HL-60/S4 treated with retinoic acid at 250 ng/mL for 4 days and 3 days (cell line): Measurements from ENCODE around the gene MED31.
"Not testable (repeated sequence)": the region's sequence is repeated elsewhere in the genome, so short reads cannot be mapped to it uniquely, and the experiment has no call there.

Experiments used
- in situ Hi-C: fragments of 300-500 bp; cut with MboI; formaldehyde crosslinking; loops from 2 replicates; pipeline ENCODE4 v1.7.0; 2022; ENCODE audit warnings: low sequenced_read_pairs

Gene MED31

DNA sequence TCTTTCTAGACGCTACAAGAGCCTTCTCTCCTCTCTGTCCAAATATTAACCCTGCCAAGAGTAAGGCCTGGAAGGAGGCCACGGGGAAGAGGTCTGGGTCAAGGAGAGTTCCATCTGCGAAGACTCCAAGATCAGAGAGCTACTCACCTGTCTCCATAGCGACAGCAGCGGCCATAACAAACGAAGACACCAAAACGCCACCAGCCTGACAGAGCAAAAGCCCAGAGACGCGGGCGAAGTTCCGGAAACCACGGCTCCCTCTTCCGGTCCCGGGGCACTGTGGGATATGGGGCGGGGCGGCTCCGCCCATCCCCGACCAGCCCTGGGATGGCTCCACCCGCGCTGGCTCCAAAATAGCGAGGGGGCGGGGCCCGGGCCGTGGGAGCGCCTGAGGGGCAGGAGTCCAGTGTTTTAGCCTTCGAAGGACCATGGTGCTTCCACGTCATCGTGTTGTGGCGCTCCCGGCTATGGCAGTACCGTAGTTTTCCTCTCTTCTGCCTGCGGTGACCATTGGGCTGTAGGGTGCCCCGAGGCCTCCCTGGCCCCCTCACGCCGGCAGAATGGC is at the start of gene MED31, which contains the start of gene C17orf100:
Gene MED31 (minus strand): TSS at position 252 of the 565 bp plus-strand sequence. CDS start 77 bp downstream, at position 175.
Gene C17orf100 (plus strand): TSS at position 409 of the 565 bp plus-strand sequence. CDS start 152 bp downstream, at position 561.
- in situ Hi-C loops: no loop called here

- in situ Hi-C loops: no loop called here
Measured at GRCh38 chr17:6700948-6701307, 49.5 kb upstream of the MED31 start.

DNA sequence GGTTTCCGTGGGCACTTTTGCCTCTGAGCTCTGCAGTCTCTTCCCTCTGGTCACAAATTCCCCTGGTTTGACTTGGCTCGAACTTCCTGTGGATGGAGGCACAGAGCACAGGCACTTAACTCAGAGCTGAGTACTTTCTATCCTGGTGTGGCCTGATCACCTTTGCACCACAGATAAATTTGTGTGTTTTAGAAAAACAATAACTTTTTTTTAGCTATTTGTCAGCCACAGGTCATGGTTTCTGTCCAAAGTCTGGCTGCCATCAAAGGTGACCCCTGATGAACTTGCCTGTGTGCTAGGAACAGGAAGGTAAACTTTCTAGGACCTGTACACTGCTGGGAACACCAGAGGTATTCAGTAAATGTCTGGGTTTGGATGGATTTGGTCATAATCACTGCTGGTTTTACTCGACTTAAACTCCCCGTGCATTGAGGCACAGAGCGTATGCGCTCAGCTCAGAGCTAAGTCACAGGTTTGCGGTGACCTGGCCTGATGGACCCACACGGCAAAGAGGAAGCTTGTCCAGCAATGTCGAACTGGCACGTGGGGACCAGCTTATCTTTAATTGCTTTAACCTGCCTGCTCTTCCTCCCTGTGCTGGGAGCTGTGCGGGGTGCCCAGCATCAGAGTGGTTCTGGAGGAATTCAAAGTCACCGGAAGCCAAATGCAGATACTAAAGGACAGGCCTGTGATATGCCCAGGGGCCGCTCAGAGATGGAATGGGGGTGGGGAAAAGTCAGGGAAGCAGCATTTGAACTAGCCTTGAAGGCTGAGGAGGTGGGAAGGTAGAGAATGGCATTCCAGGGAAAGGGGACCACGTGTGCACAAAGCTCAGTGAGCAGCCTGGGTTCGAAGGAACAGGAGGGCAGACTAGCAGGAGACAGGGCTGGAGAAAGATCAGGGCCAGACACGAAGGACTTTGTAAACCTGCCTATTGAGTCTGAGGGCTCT is 48.9 kb upstream of the MED31 start:
- in situ Hi-C loops: no loop called here

- in situ Hi-C loops: no loop called here
Measured at GRCh38 chr17:6698004-6698403, 46.6 kb upstream of the MED31 start.

- in situ Hi-C loops: no loop called here
Measured at GRCh38 chr17:6696906-6697305, 45.5 kb upstream of the MED31 start.

DNA sequence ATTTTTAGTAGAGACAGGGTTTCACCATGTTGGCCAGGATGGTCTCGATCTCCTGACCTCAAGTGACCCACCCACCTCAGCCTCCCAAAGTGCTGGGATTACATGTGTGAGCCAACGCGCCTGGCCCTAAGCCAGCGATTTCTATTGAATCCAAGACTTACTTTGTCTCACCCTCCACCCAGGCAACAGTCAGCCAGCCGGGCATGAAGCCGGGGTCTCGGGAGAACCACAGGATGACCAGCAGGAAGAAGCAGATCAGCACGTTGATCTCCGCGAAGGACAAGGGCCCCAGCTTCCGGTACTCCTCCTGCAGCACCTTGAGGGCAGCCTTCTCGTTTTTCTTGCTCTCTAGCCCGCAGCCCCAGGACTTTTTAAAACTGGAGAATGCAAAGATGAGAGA is 44.2 kb upstream of the MED31 start:
- in situ Hi-C loops: no loop called here

DNA sequence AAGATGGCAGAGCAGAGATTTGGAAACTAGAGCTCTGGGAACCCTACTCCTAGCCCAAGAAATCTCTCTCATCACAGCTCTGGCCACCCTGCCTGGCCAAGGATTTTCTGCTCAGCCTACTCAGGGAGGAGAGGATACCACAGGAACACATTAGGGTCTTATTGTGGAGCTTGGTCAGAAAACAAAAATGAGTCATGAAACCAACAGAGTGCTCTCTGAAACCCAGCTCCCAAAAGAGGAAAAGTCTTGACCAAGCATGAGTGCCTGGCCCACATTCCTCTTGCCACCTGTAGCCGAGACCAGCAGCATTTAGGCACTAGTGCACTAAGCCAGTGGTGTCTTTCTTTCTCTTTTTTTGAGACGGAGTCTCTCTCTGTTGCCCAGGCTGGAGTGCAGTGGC is 43.6 kb upstream of the MED31 start:
- in situ Hi-C loops: no loop called here

GRCh38 chr17:6691958-6692357 is 40.6 kb upstream of the MED31 start:
- in situ Hi-C loops: not testable (repeated sequence)

DNA sequence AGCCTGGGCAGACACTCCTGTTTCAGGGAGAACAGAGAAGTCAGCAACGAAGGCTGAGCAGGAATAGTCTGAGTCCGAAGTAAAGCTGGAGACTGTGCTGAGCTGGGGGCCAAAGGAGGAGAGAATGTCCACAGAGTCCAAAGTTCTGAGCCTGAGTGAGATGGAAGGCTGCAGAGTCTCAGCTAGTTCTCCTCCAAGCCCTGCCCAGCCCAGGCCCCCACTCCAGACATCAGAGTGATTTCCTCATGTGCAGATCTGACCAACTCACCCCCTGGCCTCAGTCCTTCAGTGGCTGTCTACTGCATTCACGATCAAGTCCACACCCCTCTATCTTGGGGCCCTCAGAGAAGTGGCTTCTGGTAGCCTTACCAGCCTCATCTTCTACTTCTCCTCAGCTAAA is 40.1 kb upstream of the MED31 start:
- in situ Hi-C loops: no loop called here

GRCh38 chr17:6690641-6691040 is 39.2 kb upstream of the MED31 start:
- in situ Hi-C loops: no loop called here

- in situ Hi-C loops: no loop called here
Measured at GRCh38 chr17:6688944-6689343, 37.5 kb upstream of the MED31 start.

- in situ Hi-C loops: no loop called here
Measured at GRCh38 chr17:6686026-6686425, 34.6 kb upstream of the MED31 start.

DNA sequence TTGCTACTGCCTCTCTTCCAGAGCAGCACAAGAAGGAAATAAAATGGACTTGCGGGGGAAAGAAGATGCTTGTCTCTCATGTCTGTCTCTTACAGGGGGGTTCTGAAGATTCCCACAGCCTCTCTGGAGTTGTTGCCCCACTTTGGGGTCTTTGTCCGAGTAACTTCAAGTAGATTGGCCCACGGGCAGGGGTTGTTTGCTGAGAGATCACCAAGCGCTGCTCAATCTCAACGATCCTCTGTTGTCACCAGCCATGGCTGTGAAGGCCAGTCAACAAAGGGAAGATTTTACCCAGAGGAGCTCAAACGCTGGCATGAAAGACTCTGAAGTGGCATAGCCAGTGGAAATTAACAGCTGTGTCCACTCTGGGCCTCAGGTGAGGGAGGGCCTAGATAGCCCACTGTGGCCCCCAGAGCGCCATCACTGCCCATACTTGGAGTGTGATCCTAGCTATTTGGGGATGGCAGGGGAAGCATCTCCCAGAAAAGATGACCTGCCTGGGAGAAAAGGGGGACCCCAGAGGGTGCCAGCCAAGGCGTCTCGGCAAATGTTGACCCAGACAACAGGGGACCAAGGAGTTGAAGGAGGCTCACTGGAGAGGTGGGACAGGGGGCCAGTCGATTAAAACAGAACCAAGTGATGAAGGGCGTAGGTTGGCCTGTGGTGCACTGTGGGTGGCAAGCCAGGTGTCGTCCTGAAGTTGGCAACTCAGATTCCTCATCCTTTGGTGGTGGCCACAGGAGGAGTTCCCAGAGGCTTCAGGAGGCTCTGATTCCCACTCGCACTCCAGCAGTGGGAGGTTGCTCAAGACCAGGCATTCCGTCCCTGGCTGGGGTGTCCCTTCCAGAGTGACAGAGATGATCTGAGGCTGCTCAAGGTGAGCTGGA is 33.7 kb upstream of the MED31 start:
- in situ Hi-C loops: no loop called here

GRCh38 chr17:6684460-6684783 is 33.0 kb upstream of the MED31 start:
- in situ Hi-C loops: no loop called here

DNA sequence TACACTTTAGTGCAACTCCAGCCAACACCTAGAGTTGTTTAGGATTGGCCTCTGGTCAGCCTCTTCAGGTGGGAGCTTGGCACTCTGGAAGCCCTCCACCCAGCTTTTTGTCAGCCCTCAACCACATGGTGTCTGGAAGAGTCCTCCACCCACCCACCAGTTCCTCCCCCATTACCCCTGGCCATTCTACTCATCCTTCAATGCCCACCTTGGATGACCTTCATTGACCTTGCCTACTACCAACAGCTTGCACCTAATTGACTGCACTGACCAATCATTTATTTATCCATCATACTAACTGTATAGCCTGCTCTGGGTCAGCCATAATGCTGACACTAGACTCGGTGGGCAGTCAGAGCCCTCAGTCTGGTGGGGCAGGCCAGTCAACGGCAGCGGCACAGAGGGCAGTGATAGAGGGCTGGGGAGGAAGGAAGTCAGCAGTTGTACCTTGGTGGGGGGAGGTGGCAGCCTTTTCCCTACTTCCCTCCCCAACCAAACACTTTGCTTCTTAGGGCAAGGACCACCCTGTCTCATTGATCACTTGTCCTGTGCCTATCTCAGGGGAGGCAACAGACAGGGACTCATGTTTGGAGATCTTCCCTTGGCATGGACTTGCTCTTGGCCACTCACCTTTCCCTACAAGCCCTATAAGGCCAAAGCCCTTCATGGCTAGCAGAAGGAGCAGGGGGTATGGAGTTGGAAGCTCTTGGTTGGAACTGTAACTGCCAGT is 32.5 kb upstream of the MED31 start:
- in situ Hi-C loops: no loop called here

DNA sequence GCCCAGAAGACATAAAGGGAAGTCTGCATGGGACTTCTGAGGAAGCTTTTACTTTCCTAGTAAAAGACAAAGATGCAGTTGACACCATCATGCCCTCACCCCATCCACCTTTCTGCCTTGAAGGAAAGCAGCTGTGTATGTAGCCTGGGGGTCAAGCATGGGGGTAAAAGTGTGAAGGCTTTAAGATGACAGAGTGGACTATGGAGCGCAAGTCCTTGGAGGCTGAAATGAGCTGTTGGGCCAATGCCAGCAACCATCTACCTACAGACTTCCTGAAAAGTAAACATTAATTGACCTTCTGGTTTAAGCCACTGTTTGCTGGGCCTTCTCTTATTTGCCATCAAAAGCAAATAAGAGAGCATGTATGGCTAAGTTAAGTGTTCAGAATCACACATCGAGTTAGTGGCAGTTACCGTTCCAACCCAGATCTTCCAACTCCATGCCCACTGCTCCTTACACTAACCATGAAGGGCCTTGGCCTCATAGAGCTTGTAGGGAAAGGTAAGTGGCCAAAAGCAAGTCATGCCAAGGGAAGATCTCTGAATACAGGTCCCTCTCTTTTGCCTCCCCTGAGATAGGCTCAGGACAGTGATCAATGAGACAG is 31.8 kb upstream of the MED31 start:
- in situ Hi-C loops: no loop called here

DNA sequence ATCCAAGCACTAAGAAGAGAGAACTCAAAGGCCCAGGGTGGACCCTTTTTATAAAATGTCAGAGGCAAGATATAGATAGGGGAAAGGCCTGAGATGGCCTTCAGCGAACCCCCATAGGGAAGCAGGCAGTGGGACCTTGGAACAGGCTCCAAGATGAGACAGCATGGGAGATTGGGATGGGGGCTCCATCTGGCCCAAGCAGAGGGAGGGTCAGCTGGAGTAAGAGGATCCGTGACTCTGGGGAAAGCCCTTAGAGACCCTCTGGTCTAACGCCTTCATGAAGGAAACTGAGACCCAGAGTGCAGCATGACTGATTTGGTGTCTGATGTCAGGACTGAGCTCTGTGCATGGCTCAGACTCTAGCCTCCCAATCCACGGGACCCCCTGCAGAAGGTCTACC is 30.9 kb upstream of the MED31 start:
- in situ Hi-C loops: no loop called here

DNA sequence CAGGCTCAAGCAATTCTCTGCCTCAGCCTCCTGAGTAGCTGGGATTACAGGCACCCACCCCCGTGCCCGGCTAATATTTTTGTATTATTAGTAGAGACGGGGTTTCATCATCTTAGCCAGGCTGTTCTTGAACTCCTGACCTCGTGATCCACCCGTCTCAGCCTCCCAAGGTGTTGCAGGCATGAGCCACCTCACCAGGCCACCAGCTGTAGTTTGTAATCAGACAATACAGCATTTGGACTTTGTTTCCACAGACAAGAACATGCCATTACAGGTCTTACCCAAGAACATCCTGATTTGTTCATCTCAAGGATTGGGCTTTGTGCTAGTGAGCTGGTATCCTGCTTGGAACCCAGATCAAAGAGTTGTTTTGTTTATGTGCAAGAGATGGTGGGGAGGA is 30.3 kb upstream of the MED31 start:
- in situ Hi-C loops: no loop called here

GRCh38 chr17:6681176-6681575 is 29.8 kb upstream of the MED31 start:
- in situ Hi-C loops: no loop called here

- in situ Hi-C loops: no loop called here
Measured at GRCh38 chr17:6679241-6679640, 27.8 kb upstream of the MED31 start.
